Ectodermal cell (in vitro differentiated cells): Measurements from ENCODE around the gene LYPD3.
A peak's percentile ranks its signal among the peaks of the same experiment; 100 is the strongest.

Experiments used
- H3K27ac ChIP-seq: 2 replicates; pipeline ENCODE4 v1.7.0; 2013; ENCODE audit warnings: mild to moderate bottlenecking, low read depth, low read length; ENCODE audit not compliant: insufficient read depth, poor library complexity, severe bottlenecking
- H3K27me3 ChIP-seq: 2 replicates; pipeline ENCODE4 v1.7.0; 2013; ENCODE audit warnings: mild to moderate bottlenecking, low read length; ENCODE audit not compliant: insufficient read depth, control insufficient read depth, poor library complexity, severe bottlenecking
- H3K36me3 ChIP-seq: one replicate; pipeline ENCODE4 v1.7.0; 2013; ENCODE audit warnings: low read length; ENCODE audit not compliant: control insufficient read depth, insufficient read depth
- H3K4me1 ChIP-seq: one replicate; pipeline ENCODE4 v1.7.0; 2013; ENCODE audit warnings: low read length; ENCODE audit not compliant: control insufficient read depth, insufficient read depth
- H3K4me3 ChIP-seq: 2 replicates; pipeline ENCODE4 v1.7.0; 2013; ENCODE audit warnings: low read depth, low read length, control low read depth; ENCODE audit not compliant: insufficient read depth
- H3K9me3 ChIP-seq: 2 replicates; pipeline ENCODE4 v1.7.0; 2013; ENCODE audit warnings: mild to moderate bottlenecking, low read length, moderate library complexity; ENCODE audit not compliant: control insufficient read depth
- WGBS, 2 experiments: methylation state at CpG; one replicate each; pipeline ENCODE4 v1.1.7; 2013; ENCODE audit warnings: missing lambda C conversion rate in 2 of 2; 5-methylcytosine and 5-hydroxymethylcytosine counted together

Gene LYPD3

DNA sequence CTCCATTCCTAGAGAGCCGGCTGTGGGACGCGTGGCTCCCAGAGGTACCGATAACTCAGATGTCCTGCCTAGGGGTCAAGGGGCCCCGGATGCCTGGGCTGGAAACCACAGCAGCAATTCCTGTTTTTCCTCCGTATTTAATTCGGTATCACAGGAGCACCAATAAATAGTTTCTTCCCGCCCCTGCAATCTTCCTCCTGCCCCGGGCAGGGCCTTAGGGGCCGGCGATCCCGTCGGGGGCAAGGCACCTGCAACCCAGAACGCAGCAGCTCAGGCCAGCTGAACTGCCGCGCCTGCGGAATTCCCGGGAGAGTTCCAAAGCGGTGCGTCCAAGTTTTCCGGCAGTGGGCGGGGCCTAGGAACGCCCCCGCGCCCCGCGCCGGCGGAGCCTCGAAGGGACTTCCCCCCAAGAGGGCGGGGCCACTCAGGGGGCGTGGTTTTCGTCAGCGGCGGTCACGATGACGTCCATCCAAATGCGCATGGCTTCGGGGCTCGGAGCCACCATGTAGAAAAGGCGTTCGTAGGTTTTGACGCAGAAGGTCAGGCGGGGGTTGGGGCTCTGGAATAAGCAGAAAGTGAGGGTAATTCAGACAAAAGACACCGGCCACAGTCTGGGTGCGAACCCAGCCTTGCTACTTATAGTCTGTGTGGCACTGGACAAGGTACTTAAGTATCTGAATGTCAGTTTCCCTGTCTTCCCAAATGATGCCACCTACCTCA lies 9.7 kb upstream of the LYPD3 start:
- Histone ChIP-seq H3K27me3 (no peaks in the 10 kb centered on the region), H3K36me3 (no peaks in the 10 kb centered on the region), H3K9me3 (no peaks in the 10 kb centered on the region), H3K4me3 (peak overlapping the region; percentile 31), H3K4me1 (no peaks in the 10 kb centered on the region), H3K27ac (peak overlapping the region; percentile 44)
- 7 to 8% methylated on average over 46 of the region's 46 CpGs for WGBS, 2 experiments

DNA sequence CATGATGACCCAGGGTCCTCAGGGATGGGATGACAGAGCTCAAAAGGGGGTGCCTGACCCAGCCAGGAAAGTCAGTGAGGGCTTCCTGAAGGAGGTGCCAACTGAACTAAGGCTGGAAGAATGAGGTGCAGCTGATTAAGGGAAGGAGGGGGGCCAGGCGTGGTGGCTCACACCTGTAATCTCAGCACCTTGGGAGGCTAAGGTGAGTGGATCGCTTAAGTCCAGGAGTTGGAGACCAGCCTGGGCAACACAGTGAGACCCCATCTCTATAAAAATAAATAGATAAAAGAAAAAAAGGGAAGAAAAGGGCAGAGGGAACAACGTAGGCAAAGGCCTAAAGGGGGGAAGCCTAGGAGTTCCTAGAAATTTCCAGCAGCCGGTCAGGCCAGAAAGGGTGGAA lies 9.1 kb upstream of the LYPD3 start:
- WGBS, 2 experiments = 90% methylated on average over 3 to 4 of the region's 4 CpGs
- Histone ChIP-seq H3K9me3 (no peaks in the 10 kb centered on the region), H3K27ac (no peak overlapping the region), H3K27me3 (no peaks in the 10 kb centered on the region), H3K4me3 (no peak overlapping the region), H3K36me3 (no peaks in the 10 kb centered on the region), H3K4me1 (no peaks in the 10 kb centered on the region)

DNA sequence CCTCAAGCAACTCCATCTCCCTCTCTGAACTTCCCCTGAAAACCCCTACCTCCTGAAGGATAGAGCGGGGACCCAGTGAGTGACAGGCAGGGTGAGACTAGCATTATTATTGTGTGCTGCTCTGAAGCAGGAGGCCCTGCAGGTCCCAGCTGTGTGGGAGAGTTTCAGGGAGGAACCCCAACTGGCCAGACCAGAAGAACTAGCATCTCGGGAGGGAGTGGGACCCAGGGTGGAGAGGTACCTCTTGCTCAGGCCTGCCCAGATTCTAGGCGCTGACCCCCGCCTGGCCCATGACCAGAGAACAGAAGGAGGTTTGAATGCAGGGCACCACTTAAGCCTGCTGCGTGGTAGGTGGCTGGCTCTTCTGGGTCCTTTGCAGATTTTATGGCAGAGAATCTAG lies 5.7 kb upstream of the LYPD3 start:
- Histone ChIP-seq H3K9me3 (no peaks in the 10 kb centered on the region), H3K27ac (no peak overlapping the region), H3K27me3 (peaks cover 3% of the 10 kb centered on the region), H3K36me3 (no peaks in the 10 kb centered on the region), H3K4me1 (no peaks in the 10 kb centered on the region), H3K4me3 (no peak overlapping the region)
- 93 to 94% methylated on average over 5 of the region's 5 CpGs for WGBS, 2 experiments

DNA sequence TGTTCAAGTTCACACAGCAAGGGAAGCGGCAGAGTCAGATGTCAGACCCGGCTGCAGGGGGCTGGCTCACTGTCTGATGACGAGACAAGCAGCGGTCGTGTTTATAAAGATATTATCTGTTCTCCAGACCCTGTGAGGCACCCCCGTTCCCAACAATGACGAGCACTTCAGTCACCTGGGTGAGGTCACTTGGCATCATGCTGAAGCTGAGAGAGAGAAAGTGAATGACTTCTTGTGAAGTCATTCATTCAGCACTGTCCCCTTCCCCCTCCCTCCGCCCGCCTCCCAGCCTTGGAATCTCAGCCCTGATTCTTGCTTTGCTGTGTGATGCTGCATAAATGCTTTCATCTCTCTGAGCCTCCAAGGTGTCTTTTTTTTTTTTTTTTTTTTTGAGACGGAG lies 4.9 kb upstream of the LYPD3 start:
- WGBS, 2 experiments = 79 to 81% methylated on average over 10 of the region's 10 CpGs
- no peak overlapping the region for H3K27ac ChIP-seq

DNA sequence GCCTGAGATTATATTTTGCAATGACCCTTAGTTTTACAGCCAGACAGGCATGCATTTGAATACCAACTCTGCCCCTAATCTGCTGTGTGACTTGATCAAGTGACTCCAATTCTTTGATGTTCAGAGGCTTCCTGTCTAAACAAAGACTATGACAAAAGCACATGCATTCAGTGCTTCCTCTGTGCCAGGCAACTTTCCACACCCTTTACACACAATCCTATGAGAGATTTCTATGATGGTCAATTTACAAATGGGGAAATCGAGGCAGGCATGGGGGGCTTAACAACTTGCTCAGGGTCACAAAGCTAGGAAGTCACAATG lies 3.7 kb upstream of the LYPD3 start:
- no peak overlapping the region for H3K27ac ChIP-seq
- no peaks in the 10 kb centered on the region for H3K4me1 ChIP-seq
- no peaks in the 10 kb centered on the region for H3K9me3 ChIP-seq
- WGBS, 2 experiments = 83 to 92% methylated on average over 1 of the region's 1 CpG
- no peak overlapping the region for H3K4me3 ChIP-seq
- no peaks in the 10 kb centered on the region for H3K36me3 ChIP-seq
- H3K27me3 ChIP-seq = peaks cover 22% of the 10 kb centered on the region

More for the DNA sequence above, 4.9 kb upstream of the LYPD3 start:
- H3K36me3 ChIP-seq = no peaks in the 10 kb centered on the region
- H3K27me3 ChIP-seq = peaks cover 11% of the 10 kb centered on the region
- H3K4me3 ChIP-seq = no peak overlapping the region
- H3K9me3 ChIP-seq = no peaks in the 10 kb centered on the region
- H3K4me1 ChIP-seq = no peaks in the 10 kb centered on the region

DNA sequence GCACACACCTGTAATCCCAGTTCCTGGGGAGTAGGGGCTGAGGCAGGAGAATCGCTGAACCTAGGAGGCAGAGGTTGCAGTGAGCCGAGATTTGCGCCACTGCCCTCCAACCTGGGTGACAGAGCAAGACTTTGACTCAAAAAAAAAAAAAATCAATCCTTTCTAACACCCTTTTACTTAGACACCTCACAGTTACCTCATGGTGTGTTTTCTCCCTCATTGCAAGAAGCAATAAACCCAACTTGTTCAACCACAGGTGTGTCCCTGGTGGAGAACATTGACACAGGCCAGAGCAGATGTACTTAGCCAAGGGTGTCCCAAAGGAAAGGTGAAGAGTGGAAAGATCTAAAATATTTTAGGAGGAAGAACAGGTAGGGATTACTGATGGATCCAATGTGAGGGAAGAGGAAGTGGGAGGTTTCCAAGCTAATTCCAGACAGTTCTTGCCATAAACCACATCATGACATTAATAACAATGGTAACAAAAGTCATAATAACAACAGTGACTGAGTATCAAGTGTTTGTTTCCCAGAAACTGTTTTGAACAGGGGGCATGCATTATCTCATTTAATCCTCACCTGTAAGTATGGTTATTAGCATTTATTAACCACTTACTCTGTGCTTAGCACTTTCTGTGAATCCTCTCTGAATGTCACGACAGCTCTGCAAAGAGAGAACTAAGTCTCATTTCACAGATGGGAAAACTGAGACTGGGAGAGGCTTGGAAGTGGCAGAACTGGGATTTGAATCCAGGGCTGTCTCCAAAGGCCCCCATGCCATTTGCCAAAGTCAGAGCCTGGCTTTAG lies 3.1 kb upstream of the LYPD3 start:
- peaks cover 23% of the 10 kb centered on the region for H3K27me3 ChIP-seq
- H3K4me1 ChIP-seq = no peaks in the 10 kb centered on the region
- H3K27ac ChIP-seq = no peak overlapping the region
- WGBS, 2 experiments = 92 to 95% methylated on average over 4 of the region's 4 CpGs
- no peaks in the 10 kb centered on the region for H3K9me3 ChIP-seq
- H3K4me3 ChIP-seq = no peak overlapping the region
- no peaks in the 10 kb centered on the region for H3K36me3 ChIP-seq

DNA sequence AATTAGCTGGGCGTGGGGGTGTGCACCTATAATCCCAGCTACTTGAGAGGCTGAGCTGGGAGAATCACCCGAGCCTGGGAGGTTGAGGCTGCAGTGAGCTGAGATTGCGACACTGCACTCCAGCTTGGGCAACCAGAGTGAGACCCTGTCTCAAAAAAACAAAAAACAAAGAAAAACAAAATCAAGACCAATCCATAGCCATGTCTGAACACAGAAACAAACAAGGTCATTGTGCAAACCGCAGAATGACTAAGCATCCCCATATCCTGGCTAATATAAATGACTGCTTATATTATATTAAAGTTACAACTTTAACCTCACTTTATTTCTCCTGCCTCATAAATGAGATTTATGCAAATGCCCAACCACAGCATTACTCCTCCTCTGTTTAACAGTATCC lies 2.3 kb upstream of the LYPD3 start:
- H3K4me1 ChIP-seq = no peaks in the 10 kb centered on the region
- H3K36me3 ChIP-seq = no peaks in the 10 kb centered on the region
- H3K9me3 ChIP-seq = no peaks in the 10 kb centered on the region
- 86 to 93% methylated on average over 4 of the region's 4 CpGs for WGBS, 2 experiments
- H3K27ac ChIP-seq = no peak overlapping the region
- peaks cover 28% of the 10 kb centered on the region for H3K27me3 ChIP-seq
- H3K4me3 ChIP-seq = no peak overlapping the region

DNA sequence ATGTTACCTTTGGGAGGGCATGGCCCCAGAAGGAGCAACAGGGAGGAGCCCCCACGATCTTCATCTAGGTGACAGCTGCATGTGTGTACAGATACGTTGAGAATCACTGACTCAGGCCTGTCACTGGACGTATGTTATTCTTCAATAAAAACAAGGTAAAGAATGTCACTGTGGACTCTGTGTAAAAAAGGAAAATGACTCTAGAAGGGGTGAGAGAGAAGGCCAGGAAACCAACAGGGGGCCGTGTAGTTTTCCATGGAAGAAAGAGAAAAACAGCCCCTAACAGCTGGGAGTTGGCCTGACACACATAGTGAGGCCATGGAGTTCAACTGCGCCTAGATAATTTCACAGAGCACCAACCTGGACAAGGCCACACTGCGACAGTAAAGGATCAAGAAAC lies 1.9 kb upstream of the LYPD3 start:
- peaks cover 33% of the 10 kb centered on the region for H3K27me3 ChIP-seq
- H3K4me3 ChIP-seq = no peak overlapping the region
- H3K9me3 ChIP-seq = no peaks in the 10 kb centered on the region
- H3K36me3 ChIP-seq = no peaks in the 10 kb centered on the region
- WGBS, 2 experiments = 90% methylated on average over 6 of the region's 6 CpGs
- H3K27ac ChIP-seq = no peak overlapping the region
- H3K4me1 ChIP-seq = no peaks in the 10 kb centered on the region

DNA sequence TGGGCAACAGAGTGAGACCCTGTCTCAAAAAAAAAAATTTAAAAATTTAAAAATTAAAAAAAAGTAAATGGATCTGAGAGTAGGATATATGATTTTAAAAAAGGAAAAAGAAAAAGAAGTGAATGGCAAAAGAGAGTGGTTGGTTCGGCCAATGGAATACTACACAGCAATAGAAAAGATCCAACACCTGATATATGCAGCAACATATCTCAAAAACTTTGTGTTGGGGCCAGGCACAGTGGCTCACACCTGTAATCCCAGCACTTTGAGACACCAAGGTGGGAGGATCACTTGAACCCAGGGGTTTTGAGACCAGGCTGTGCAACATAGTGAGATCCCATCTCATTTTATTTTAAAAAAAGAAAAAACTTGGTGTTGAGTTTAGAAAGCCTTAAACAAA lies 1.4 kb upstream of the LYPD3 start:
- no peak overlapping the region for H3K27ac ChIP-seq
- no peaks in the 10 kb centered on the region for H3K36me3 ChIP-seq
- no peaks in the 10 kb centered on the region for H3K4me1 ChIP-seq
- H3K4me3 ChIP-seq = no peak overlapping the region
- H3K9me3 ChIP-seq = no peaks in the 10 kb centered on the region
- WGBS, 2 experiments = 88 to 90% methylated on average over 1 of the region's 1 CpG
- H3K27me3 ChIP-seq = peaks cover 38% of the 10 kb centered on the region

DNA sequence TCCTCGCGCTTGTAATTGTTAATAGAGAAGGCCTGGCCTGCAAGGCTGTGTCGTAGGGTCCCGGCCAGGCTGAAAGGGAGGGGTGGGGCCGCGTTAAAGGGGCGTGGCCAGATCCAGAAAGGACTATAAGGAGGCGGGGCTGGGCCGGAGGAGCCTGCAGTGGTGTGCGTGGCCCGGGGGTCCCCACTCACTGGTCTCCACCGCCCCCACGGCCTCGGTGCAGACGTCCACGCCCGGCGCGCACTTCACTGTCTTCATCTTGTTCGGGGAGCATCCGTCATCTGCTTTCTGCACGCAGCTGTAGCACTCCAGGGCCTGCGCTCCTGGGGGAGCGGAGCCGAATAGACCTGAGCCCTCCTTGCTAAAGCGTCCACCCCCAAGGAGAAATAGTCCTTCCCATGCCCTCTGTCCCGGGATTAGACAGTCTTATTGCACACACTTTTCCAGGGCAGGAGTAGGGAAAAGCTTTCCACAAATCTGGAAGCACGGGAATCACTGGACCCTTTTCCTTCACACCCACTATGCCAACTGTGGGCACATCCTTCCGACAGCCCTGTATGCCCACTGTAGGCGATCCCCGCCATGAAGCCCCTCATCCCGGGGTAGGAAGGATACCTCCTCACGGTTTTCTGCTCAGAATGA lies 1.2 kb downstream of the LYPD3 start:
- Histone ChIP-seq H3K27me3 (peaks cover 51% of the 10 kb centered on the region), H3K27ac (peak overlapping the region; percentile 60), H3K4me1 (no peaks in the 10 kb centered on the region), H3K36me3 (no peaks in the 10 kb centered on the region), H3K4me3 (peak overlapping the region; percentile 85), H3K9me3 (no peaks in the 10 kb centered on the region)
- 23% methylated on average over 33 of the region's 33 CpGs for WGBS, 2 experiments
